Measurements from ENCODE around the gene FSTL5. TPM values are rescaled to one million over a fixed set of nuclear protein-coding genes. Genes with fewer than 3 reads are reported as not detected.

FSTL5 gene
- total RNA-seq, 1 donor from 2014 or later = 0.08 TPM

GRCh38 chr4:161360982-161361381 lies 802.8 kb downstream of the FSTL5 start:
- H3K27ac Mint-ChIP-seq (ENCODE audit: unreplicated experiment) = no peak overlapping the region
- no peaks in the 10 kb centered on the region for H3K27me3 Mint-ChIP-seq (ENCODE audit: unreplicated experiment)
- H3K4me1 Mint-ChIP-seq (ENCODE audit: unreplicated experiment) = peaks cover 3% of the 10 kb centered on the region
- no peak overlapping the region for H3K4me3 Mint-ChIP-seq (ENCODE audit: unreplicated experiment)
- H3K36me3 Mint-ChIP-seq (ENCODE audit: low read depth, unreplicated experiment) = no peaks in the 10 kb centered on the region
- H3K9me3 Mint-ChIP-seq (ENCODE audit: unreplicated experiment) = no peaks in the 10 kb centered on the region
- no peak for DNase-seq (ENCODE audit: low spot score)
- no peak for TF ChIP-seq CTCF (IDR thresholded peaks at IDR 0.05; ENCODE audit: unreplicated experiment)

GRCh38 chr4:161359491-161359890 lies 804.3 kb downstream of the FSTL5 start:
- Mint-ChIP-seq H3K4me3 (ENCODE audit: unreplicated experiment) (no peak overlapping the region), H3K4me1 (ENCODE audit: unreplicated experiment) (peaks cover 3% of the 10 kb centered on the region), H3K27me3 (ENCODE audit: unreplicated experiment) (no peaks in the 10 kb centered on the region), H3K27ac (ENCODE audit: unreplicated experiment) (no peak overlapping the region), H3K9me3 (ENCODE audit: unreplicated experiment) (no peaks in the 10 kb centered on the region), H3K36me3 (ENCODE audit: low read depth, unreplicated experiment) (no peaks in the 10 kb centered on the region)
- TF ChIP-seq CTCF (IDR thresholded peaks at IDR 0.05; ENCODE audit: unreplicated experiment) = no peak
- DNase-seq (ENCODE audit: low spot score) = no peak

- H3K36me3 Mint-ChIP-seq (ENCODE audit: low read depth, unreplicated experiment) = no peaks in the 10 kb centered on the region
- peaks cover 3% of the 10 kb centered on the region for H3K4me1 Mint-ChIP-seq (ENCODE audit: unreplicated experiment)
- no peak for TF ChIP-seq CTCF (IDR thresholded peaks at IDR 0.05; ENCODE audit: unreplicated experiment)
- no peak overlapping the region for H3K27ac Mint-ChIP-seq (ENCODE audit: unreplicated experiment)
- H3K4me3 Mint-ChIP-seq (ENCODE audit: unreplicated experiment) = no peak overlapping the region
- no peaks in the 10 kb centered on the region for H3K27me3 Mint-ChIP-seq (ENCODE audit: unreplicated experiment)
- no peaks in the 10 kb centered on the region for H3K9me3 Mint-ChIP-seq (ENCODE audit: unreplicated experiment)
- DNase-seq (ENCODE audit: low spot score) = no peak
Observed at GRCh38 chr4:161356351-161356750, 807.4 kb downstream of the FSTL5 start.

- no peak for TF ChIP-seq CTCF (IDR thresholded peaks at IDR 0.05; ENCODE audit: unreplicated experiment)
- Mint-ChIP-seq H3K4me3 (ENCODE audit: unreplicated experiment) (no peak overlapping the region), H3K27ac (ENCODE audit: unreplicated experiment) (no peak overlapping the region), H3K27me3 (ENCODE audit: unreplicated experiment) (no peaks in the 10 kb centered on the region), H3K9me3 (ENCODE audit: unreplicated experiment) (no peaks in the 10 kb centered on the region), H3K4me1 (ENCODE audit: unreplicated experiment) (peaks cover 2% of the 10 kb centered on the region), H3K36me3 (ENCODE audit: low read depth, unreplicated experiment) (no peaks in the 10 kb centered on the region)
- no peak for DNase-seq (ENCODE audit: low spot score)
Observed at GRCh38 chr4:161350946-161351345, 812.9 kb downstream of the FSTL5 start.

- Mint-ChIP-seq H3K9me3 (ENCODE audit: unreplicated experiment) (no peaks in the 10 kb centered on the region), H3K36me3 (ENCODE audit: low read depth, unreplicated experiment) (no peaks in the 10 kb centered on the region), H3K27ac (ENCODE audit: unreplicated experiment) (no peak overlapping the region), H3K27me3 (ENCODE audit: unreplicated experiment) (peaks cover 2% of the 10 kb centered on the region), H3K4me3 (ENCODE audit: unreplicated experiment) (no peak overlapping the region), H3K4me1 (ENCODE audit: unreplicated experiment) (peaks cover 12% of the 10 kb centered on the region)
- no peak for TF ChIP-seq CTCF (IDR thresholded peaks at IDR 0.05; ENCODE audit: unreplicated experiment)
- no peak for DNase-seq (ENCODE audit: low spot score)
Observed at GRCh38 chr4:161345741-161346140, 818.1 kb downstream of the FSTL5 start.
